DMS114 treated with DMSO at 0.1 percent for 48 hours (cell line): Measurements from ENCODE around the gene RSPH6A.
A peak's percentile ranks its signal among the peaks of the same experiment; 100 is the strongest.

Experiments
- DNase-seq: peaks from one replicate; lab custom pipeline; 2025; ENCODE audit not compliant: unreplicated experiment; lab: John Stamatoyannopoulos, UW

RSPH6A gene

GRCh38 chr19:45781214-45782161, 33.6 kb downstream of the RSPH6A start:
- no peak for DNase-seq

- no peak for DNase-seq
Measured at GRCh38 chr19:45780448-45781213, 34.5 kb downstream of the RSPH6A start.

DNA sequence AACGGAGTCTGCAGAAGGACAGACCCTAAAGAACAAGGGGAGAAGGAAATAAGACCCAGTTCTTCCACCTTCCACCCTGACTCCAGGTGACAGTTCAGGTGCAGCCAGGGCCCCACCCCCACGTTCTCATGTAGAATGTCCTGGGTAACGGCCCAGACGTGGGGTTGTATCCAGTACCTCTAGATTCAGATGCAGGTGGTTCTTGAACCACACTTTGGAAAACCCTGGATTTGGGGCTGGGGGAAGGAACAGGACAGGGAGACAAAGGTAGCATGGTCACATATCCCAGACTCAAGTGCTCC, 35.0 kb downstream of the RSPH6A start:
- DNase-seq, result no peak

DNA sequence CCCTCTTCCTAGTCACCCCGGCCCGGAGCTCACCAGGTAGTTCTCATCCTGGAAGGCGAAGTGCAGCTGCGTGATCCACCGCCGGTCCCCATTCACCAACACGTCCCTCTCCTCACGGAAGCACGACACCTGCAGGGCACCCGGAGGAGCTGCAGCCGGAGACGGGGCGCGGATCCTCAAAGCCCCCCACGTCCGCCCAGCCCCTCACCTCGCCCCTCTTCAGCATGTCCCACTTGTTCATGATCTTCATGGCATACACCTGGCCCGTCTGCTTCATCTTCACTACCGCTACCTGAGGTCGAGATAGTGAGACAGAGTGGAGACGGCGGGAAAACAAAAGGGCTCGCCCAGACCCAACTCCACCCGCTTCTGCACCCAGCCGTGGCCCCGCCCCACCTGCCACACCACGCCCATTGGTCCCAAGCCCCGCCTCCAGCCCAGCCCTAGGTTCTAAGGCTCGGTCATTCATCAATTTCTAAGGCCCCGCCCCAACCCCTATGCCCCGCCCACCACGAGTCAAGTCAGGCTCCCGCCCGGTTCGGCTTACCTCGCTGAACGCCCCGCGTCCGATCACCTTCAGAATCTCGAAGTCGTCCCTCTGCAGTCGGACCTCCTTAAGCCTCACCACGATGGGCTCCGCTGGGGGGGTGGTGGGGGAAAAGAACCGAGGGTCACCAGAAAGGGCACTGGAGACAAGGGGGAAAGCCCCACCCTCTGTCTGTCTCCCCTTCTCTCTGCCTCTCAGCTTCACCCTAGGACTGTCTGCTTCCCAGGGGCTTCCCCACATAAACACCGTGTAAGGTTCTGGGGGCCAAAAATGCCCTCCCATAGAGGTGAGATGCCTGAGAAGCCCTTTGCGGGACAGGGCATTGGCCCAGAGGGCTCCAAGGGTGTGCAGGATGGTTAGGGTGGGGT, 35.6 kb downstream of the RSPH6A start:
- DNase-seq, result no peak

- no peak for DNase-seq
Measured at GRCh38 chr19:45778010-45778661, 37.0 kb downstream of the RSPH6A start.

DNA sequence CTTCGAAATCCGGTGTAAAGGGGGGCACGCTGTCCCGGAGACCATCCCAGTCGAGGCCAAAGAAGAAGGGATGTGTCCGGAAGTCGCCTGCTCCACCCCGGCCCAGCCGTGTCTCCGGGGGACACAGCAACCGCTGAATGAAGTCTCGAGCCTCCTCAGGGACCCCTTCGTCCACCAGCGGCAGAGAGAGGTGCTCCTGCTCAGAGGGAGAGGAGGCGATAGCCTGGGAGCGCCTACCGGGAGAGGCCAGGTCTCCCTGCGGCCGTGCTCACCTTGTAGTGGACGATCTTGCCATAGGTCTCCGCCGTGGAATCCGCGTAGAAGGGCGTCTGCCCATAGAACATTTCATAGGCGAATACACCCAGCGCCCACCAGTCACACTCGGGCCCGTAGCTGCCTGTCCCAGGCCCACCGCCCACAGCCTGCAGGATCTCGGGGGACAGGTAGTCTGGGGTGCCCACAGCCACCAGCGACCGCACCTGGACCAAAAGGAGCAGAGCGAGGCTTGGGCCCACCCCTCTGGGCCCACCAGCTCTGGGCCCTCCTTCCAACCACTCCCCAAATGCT, 37.6 kb downstream of the RSPH6A start:
- no peak for DNase-seq

GRCh38 chr19:45774765-45775164, 40.3 kb downstream of the RSPH6A start:
- DNase-seq, result no peak

- no peak for DNase-seq
Measured at GRCh38 chr19:45773384-45773783, 41.7 kb downstream of the RSPH6A start.

DNA sequence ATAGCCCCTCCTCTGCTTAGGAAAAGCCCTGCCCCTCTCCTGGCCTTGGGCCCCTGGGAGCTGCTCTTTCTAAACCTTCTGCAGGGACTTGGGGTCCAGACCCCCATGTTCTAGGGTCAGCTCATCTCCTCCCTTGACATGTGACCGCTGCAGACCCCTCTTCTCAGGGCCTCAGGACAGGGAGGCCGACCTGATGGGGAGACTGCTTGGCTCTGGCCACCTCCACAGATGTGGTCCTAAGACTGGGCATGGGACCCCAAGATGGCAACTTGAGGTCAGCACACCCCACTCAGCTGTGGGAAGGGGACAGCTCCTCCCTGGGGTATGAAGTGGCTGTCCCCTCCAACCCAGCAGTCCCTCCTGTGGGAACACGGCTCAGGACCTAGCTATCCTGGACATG, 42.2 kb downstream of the RSPH6A start:
- no peak for DNase-seq

DNA sequence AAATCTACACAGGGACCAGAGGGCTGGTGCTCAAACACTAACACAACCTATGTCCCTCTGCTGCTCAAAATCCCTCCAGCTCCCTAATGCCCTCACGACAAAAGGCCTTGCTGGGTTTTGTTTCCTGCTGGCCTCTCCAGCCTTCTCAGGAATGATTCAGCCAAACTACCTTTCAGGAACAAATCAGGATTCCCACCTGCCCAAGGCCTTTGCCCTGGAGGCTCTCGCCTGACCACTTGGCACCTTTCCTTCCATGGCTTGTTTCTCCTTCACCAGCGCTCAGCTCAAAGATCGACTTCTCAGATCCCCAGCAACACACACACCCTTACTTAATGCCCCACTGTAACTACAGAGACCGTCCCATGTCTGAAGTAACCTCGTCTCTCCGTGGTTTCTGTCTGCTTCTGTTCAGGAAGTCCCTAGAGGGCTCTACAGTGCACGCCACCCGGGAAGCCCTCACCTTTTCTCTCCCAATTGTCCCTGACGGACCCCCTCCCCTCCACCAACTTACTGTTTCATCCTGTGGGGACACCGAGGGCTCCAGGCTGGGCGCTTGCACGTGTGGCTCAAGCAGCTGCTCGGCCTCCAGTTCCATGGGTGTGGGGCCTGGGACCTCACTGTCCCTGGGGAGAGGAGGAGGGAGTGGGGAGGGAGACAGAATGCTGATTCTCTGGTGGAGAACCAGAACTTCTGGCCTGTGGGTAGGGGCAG, 42.8 kb downstream of the RSPH6A start:
- no peak for DNase-seq

DNA sequence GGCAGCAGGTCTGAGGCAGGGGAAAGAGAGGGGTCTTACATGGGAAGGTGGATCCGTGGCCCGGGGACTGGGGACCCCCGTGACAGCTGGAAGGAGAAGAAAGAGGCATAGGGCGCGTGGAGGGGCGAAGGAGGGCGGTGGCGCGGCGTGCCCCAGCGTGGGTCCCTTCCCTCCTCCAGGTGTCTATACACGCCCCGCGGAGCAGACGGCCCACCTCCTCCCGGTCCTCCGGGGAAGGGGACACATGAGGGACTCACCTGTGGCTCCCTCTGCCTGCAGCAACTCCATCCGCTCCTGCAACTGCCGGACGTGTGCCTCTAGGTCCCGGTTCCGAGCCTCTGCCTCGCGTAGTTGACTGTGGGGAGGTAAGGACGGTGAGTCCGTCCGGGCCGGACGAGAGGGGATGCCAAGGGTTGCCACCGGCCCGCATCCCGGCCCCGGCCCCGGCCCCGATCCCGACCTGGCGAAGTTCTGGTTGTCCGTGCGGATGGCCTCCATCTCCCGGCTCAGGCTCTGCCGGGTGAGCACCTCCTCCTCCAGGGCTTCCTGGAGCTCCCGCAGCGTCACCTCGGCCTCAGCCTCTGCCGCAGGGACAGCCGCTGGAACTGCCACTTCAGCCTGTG, 43.7 kb downstream of the RSPH6A start:
- DNase-seq, result no peak

GRCh38 chr19:45770192-45771101, 44.7 kb downstream of the RSPH6A start:
- DNase-seq, result peak; percentile 86

DNA sequence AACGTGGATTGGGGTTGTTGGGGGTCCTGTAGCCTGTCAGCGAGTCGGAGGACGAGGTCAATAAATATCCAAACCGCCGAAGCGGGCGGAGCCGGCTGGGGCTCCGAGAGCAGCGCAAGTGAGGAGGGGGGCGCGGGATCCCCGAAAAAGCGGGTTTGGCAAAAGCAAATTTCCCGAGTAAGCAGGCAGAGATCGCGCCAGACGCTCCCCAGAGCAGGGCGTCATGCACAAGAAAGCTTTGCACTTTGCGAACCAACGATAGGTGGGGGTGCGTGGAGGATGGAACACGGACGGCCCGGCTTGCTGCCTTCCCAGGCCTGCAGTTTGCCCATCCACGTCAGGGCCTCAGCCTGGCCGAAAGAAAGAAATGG, 45.3 kb downstream of the RSPH6A start:
- no peak for DNase-seq

DNA sequence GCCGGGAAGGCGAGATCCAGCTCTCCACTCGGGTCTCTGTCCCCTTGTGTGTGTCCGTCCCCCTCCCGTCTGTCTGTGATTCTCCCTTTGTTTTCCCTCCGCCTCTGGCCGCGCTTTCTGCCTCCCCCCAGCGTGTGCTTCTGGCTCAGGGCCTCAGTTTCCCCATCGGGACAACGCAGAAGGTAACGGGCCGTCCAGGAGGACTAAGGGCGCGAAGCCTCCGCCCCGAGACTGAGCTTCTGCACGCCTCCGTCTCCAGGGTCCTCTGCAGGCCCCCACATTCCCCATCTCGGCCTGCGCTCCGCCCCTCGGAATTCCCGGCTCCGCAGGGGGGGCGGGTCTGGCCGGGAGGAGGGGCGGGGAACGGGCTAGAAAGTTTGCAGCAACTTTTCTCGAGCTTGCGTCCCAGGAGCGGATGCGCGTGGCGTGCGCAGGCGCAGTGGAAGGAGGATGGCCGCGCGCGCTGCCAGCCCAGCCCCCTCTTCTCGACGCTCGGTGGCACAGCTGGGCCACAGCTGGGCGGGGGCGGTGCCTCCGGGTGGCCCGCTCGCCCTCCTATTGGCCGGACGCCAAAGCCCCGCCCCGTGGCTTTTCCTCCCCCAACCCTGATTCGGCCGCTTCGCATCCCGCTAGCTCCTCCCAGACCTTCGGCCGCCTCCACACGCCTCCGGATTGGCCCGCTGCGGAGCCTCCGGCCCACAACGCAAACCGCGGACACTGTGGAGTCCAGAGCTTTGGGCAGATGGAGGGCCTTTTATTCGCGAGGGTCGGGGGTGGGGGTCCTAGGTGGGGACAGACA, 45.9 kb downstream of the RSPH6A start, which contains the start of gene SIX5:
TSS of gene SIX5 (minus strand) at position 269 of the 799 bp plus-strand sequence. CDS start 408 bp downstream, outside the sequence.
- DNase-seq, result peak; percentile 84

DNA sequence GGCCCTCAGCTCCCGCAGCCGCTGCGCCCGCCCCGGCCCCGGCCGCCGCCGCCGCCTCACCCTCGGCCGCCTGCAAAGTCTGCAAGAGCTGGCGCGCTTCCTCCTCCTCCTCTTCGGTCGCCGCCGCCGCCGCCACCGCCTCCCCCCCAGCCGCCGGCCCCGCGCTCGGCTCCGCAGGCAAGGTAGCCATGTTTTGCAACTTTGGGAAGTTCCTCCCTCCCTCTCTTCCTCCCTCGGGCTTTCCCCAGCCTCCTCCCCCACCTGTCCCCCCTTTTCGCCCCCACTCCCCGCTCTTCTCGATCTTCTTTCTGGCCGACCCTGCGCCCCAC, 46.5 kb downstream of the RSPH6A start:
- DNase-seq, result no peak

- no peak for DNase-seq
Measured at GRCh38 chr19:45767881-45768654, 47.0 kb downstream of the RSPH6A start.

DNA sequence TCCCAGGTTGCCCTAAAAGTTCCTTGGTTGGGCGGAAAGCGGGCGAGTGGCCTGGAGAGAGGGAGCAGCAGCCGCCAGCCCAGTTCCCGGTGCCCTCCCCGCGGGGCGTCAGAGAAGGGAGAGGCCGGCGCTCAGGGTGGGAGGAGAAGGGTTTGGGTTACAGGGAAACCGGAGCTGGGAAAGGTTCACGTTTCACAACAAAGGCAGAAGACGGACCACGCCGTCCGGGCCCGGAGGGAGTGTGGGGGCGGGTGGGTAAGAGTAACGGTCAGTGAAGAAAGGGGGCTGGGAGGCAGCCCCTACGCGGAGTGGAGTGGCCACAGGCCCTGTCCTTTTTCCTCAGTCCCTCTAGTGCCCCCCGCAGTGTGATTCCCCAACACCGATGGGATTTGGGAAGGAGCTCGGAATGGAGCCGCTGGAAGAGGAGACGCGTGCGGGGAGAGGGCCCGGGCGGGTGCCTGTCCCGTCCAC, 47.7 kb downstream of the RSPH6A start:
- peak; percentile 18 for DNase-seq
